K562 (cell line): ENCODE measurements around the gene SNX20. TPM values are rescaled to one million over a fixed set of nuclear protein-coding genes. Genes with fewer than 3 reads are reported as not detected.

Experiments used
- ATAC-seq: fragments of 200-7000 bp; cut with Tn5 transposase; 3 replicates; pipeline ENCODE4 v1.9.1; 2020; ENCODE audit warnings: moderate library complexity
- BruUV-seq: library from RNA; stranded (reverse); fragments of 400-500 nt; replicated peaks from 2 replicates; lab custom pipeline; 2021; lab: Mats Ljungman, UMichigan
- CTCF ChIA-PET: fragments of 300-600 bp; formaldehyde crosslinking; extraction: SDS; loops from one replicate; lab custom pipeline; 2021; ENCODE audit warnings: low intra/inter-chr PET ratio; lab: Yijun Ruan, JAX
- POLR2A ChIA-PET: fragments of 300-600, 350-650 bp; sonication (Branson Sonifier 250); formaldehyde crosslinking; extraction: SDS; loops from one replicate; lab custom pipeline; 2021; ENCODE audit warnings: antibody characterized with exemption, inconsistent platforms; lab: Yijun Ruan, JAX
- DNase-seq, 4 experiments: peaks; one replicate each; pipeline versions ENCODE4 v3.0.0 to v3.0.0-alpha.2; 2011 to 2018; ENCODE audit warnings: low spot score in 3 of 4, mixed read lengths in 3 of 4; ENCODE audit errors: extremely low read depth in 1 of 4
- FAIRE-seq: peaks from 2 replicates; lab custom pipeline; 2011; peaks lifted over from hg19 to GRCh38; lab: Jason Lieb, UNC
- H2AFZ ChIP-seq: 2 replicates; pipeline ENCODE4 v1.6.0; 2011; ENCODE audit warnings: low read depth, low read length, control low read depth, inconsistent platforms
- H3K27ac ChIP-seq: fragments of 200-600 bp; 3 replicates; pipeline ENCODE4 v1.8.0; 2011; ENCODE audit warnings: low read depth, mild to moderate bottlenecking, control low read depth, inconsistent platforms, low read length, moderate library complexity, mixed read lengths; ENCODE audit errors: extremely low read depth
- H3K27me3 ChIP-seq, 2 experiments: fragments of 300-600 bp in 1 of 2; 2 replicates in 1 of 2; 3 replicates in 1 of 2; pipeline versions ENCODE4 v1.6.0 to v1.8.0; 2011; ENCODE audit warnings: inconsistent platforms in 2 of 2, low read length in 2 of 2, mild to moderate bottlenecking in 1 of 2, mixed read lengths in 1 of 2, moderate library complexity in 1 of 2; ENCODE audit not compliant: control insufficient read depth in 2 of 2, insufficient read depth in 2 of 2
- H3K36me3 ChIP-seq: fragments of 300-600 bp; 3 replicates; pipeline ENCODE4 v1.8.0; 2011; ENCODE audit warnings: mild to moderate bottlenecking, low read length, inconsistent platforms; ENCODE audit not compliant: control insufficient read depth, insufficient read depth
- H3K4me1 ChIP-seq, 2 experiments: fragments of 200-600 bp in 1 of 2; replicated peaks in 1 of 2; 2 replicates in 1 of 2; 3 replicates in 1 of 2; pipeline versions ENCODE4 v1.5.1 to v1.8.0; 2011; ENCODE audit warnings: inconsistent platforms in 2 of 2, low read length in 2 of 2, mild to moderate bottlenecking in 1 of 2, mixed read lengths in 1 of 2, moderate library complexity in 1 of 2; ENCODE audit not compliant: control insufficient read depth in 2 of 2, insufficient read depth in 2 of 2
- H3K4me2 ChIP-seq: 2 replicates; pipeline ENCODE4 v1.6.1; 2011; ENCODE audit warnings: low read length, control low read depth, inconsistent platforms, mixed read lengths; ENCODE audit not compliant: insufficient read depth
- H3K4me3 ChIP-seq: fragments of 200-600 bp; sonication (generic), shearing (Covaris generic); 2 replicates; pipeline ENCODE4 v1.5.1; 2016; ENCODE audit warnings: control low read depth, inconsistent platforms
- H3K79me2 ChIP-seq: fragments of 200-600 bp; 3 replicates; pipeline ENCODE4 v1.8.0; 2011; ENCODE audit warnings: low read length, inconsistent platforms; ENCODE audit not compliant: control insufficient read depth, insufficient read depth
- H3K9ac ChIP-seq, 2 experiments: 2 replicates each; pipeline versions ENCODE4 v1.6.0 to v1.6.1; 2011; ENCODE audit warnings: low read depth in 2 of 2, low read length in 2 of 2, control low read depth in 1 of 2, inconsistent platforms in 1 of 2, mild to moderate bottlenecking in 1 of 2, mixed read lengths in 1 of 2; ENCODE audit not compliant: insufficient read depth in 1 of 2
- H3K9me1 ChIP-seq: one replicate; pipeline ENCODE4 v1.6.0; 2011; ENCODE audit warnings: inconsistent platforms, mild to moderate bottlenecking, low read length, moderate library complexity; ENCODE audit not compliant: control insufficient read depth, insufficient read depth
- H3K9me3 ChIP-seq: replicated peaks from 2 replicates; pipeline ENCODE4 v1.5.1; 2011; ENCODE audit warnings: low read depth, low read length, inconsistent platforms; ENCODE audit not compliant: control insufficient read depth, insufficient read depth
- H4K20me1 ChIP-seq: replicated peaks from 2 replicates; pipeline ENCODE4 v1.6.1; 2011; ENCODE audit warnings: low read length, inconsistent platforms, mixed read lengths; ENCODE audit not compliant: control insufficient read depth, insufficient read depth
- CREB3 ChIP-seq: fragments of 450-650 bp; conservative IDR thresholded peaks from 2 replicates; pipeline ENCODE4 v1.6.1; 2016; ENCODE audit warnings: missing genetic modification characterization, low read depth, mild to moderate bottlenecking, missing compliant biosample characterization, moderate library complexity
- EP300 ChIP-seq: IDR thresholded peaks from 2 replicates; pipeline ENCODE4 v1.6.1; 2012; ENCODE audit warnings: low read length, improper control_type of control experiment
- ETV1 ChIP-seq: fragments of 450-650 bp; conservative IDR thresholded peaks from 2 replicates; pipeline ENCODE4 v1.6.1; 2016; ENCODE audit warnings: missing genetic modification characterization, control low read depth, low read depth, missing compliant biosample characterization
- GTF2F1 ChIP-seq: IDR thresholded peaks from 2 replicates; pipeline ENCODE4 v1.6.1; 2011; ENCODE audit warnings: low read depth, low read length, improper control_type of control experiment
- KDM4B ChIP-seq, 2 experiments: fragments of 450-650 bp in 1 of 2; sonication (generic) in 1 of 2; IDR thresholded peaks; 2 replicates each; pipeline ENCODE4 v1.6.1; 2016 to 2017; ENCODE audit warnings: borderline replicate concordance in 2 of 2, antibody characterized with exemption in 1 of 2, low read depth in 1 of 2, mild to moderate bottlenecking in 1 of 2
- MBD1 ChIP-seq: fragments of 250-450 bp; sonication (Bioruptor Pico); IDR thresholded peaks from 2 replicates; pipeline ENCODE4 v1.8.0; 2022; ENCODE audit warnings: inconsistent platforms
- MEIS2 ChIP-seq: fragments of 450-650 bp; IDR thresholded peaks from 2 replicates; pipeline ENCODE4 v1.6.1; 2014; ENCODE audit warnings: mild to moderate bottlenecking; ENCODE audit not compliant: partially characterized antibody
- PBX2 ChIP-seq, 2 experiments: IDR thresholded peaks in 1 of 2; conservative IDR thresholded peaks in 1 of 2; 2 replicates each; pipeline ENCODE4 v1.6.1; 2016; ENCODE audit warnings: low read depth in 2 of 2, mild to moderate bottlenecking in 1 of 2, missing compliant biosample characterization in 1 of 2, missing genetic modification characterization in 1 of 2, moderate library complexity in 1 of 2
- SPI1 ChIP-seq: IDR thresholded peaks from 2 replicates; pipeline ENCODE4 v1.6.1; 2011; ENCODE audit warnings: low read depth, low read length, control low read depth, borderline replicate concordance
- SRSF3 ChIP-seq: fragments of 200-400 bp; formaldehyde crosslinking; IDR thresholded peaks from 2 replicates; pipeline ENCODE4 v1.6.1; 2016; ENCODE audit warnings: mild to moderate bottlenecking, low read length, moderate library complexity; ENCODE audit not compliant: insufficient read depth
- TEAD2 ChIP-seq: fragments of 450-650 bp; IDR thresholded peaks from 2 replicates; pipeline ENCODE4 v1.6.1; 2016; ENCODE audit warnings: missing genetic modification characterization, control low read depth, missing compliant biosample characterization
- WGBS: fragments of 100-300 bp; shearing (Covaris generic); methylation state at CpG from one replicate; pipeline ENCODE4 v1.1.6; 2016; ENCODE audit warnings: low coverage, mixed read lengths; ENCODE audit not compliant: insufficient coverage; ENCODE audit errors: missing lambda C conversion rate; 5-methylcytosine and 5-hydroxymethylcytosine counted together
- in situ Hi-C: fragments of 300-500 bp; cut with MboI; formaldehyde crosslinking; loops from 4 replicates; pipeline ENCODE4 v1.15.0; 2018; ENCODE audit warnings: inconsistent platforms, mixed read lengths
- intact Hi-C: fragments of 100-400 bp; cut with micrococcal nuclease; formaldehyde crosslinking; loops from 2 replicates; pipeline ENCODE4 v1.14.2; 2022
- polyA plus RNA-seq, 8 experiments: library from polyadenylated mRNA; depleted of rRNA in 4 of 8; stranded (reverse) in 5 of 8; unstranded in 3 of 8; fragments of >200 nt; fragmentation: Nextera tagmentation in 2 of 8; fragmentation: Illumina TruSeq in 1 of 8; extraction: Ambion mirVana in 2 of 8; extraction: Trizol in 1 of 8; gene quantifications; 2 replicates each; pipeline versions ENCODE4 v1.2.1 to v1.2.3, GENCODE V29; 2011 to 2014; ENCODE audit warnings: inconsistent platforms in 1 of 8, missing spikeins in 1 of 8
- total RNA-seq, 7 experiments: library from RNA; depleted of rRNA in 6 of 7; stranded (reverse); fragments of >200 nt in 6 of 7; fragmentation: Illumina TruSeq in 2 of 7; extraction: Trizol in 2 of 7; gene quantifications; 2 replicates each; pipeline versions ENCODE4 v1.2.1 to v1.2.3, GENCODE V29; 2011 to 2021; ENCODE audit warnings: low replicate concordance in 1 of 7

The SNX20 gene
- total and polyA plus RNA-seq, 9 of the 15 experiments (the other 6 are each of a cell fraction or from before 2014, with no cell fraction given), result 0.04 to 0.07 TPM; not detected in 7

GRCh38 chr16:50721549-50722404 lies 40.7 kb upstream of the SNX20 start:
- TF ChIP-seq TEAD2 (tag) (no peak), KDM4B (IDR thresholded peaks at IDR 0.05; ENCODE audit: borderline replicate concordance in 2 of 2, low read depth in 1 of 2) (no peak), CREB3 (tag) (no peak), SRSF3 (no peak), SPI1 (no peak), PBX2 (CRISPR knock-in tag; IDR thresholded peaks at IDR 0.05; ENCODE audit: low read depth) (no peak), PBX2 (tag; conservative IDR thresholded peaks at IDR 0.05; ENCODE audit: low read depth) (peak; percentile 32; the same call in 1 of the 2 replicates), ETV1 (tag) (peak; percentile 53), EP300 (no peak), MEIS2 (peak; percentile 51), MBD1 (CRISPR knock-in tag) (no peak), GTF2F1 (no peak)
- in situ Hi-C loops (no loop called here), intact Hi-C loops (no loop called here)
- FAIRE-seq (no peak), ATAC-seq (no peak), DNase-seq (no peak)
- ChIA-PET CTCF (no interaction called here), POLR2A (no interaction called here)
- Histone ChIP-seq H3K27ac (no peak overlapping the region), H3K9ac (no peak overlapping the region), H3K9me1 (no peaks in the 10 kb centered on the region), H3K9me3 (no peaks in the 10 kb centered on the region), H3K4me2 (no peak overlapping the region), H3K4me1 (no peaks in the 10 kb centered on the region; a peak in 1 of 5 replicates), H3K27me3 (peaks cover 7 to 31% of the 10 kb centered on the region in 2 experiments; a peak in 4 of 5 replicates), H3K4me3 (no peak overlapping the region), H3K36me3 (no peaks in the 10 kb centered on the region), H3K79me2 (no peaks in the 10 kb centered on the region), H4K20me1 (no peaks in the 10 kb centered on the region), H2AFZ (no peak overlapping the region)
- BruUV-seq, result no TSS peak
- WGBS, result 1% methylated on average over 6 of the region's 6 CpGs
